Measurements from ENCODE around the gene ALG9. TPM values are rescaled to one million over a fixed set of nuclear protein-coding genes. Genes with fewer than 3 reads are reported as not detected.

The ALG9 gene
- total RNA-seq, 4 donors from 2014 or later, result 10.3 to 22.5 (median 14.9) TPM

- intact Hi-C loops (cut with DNase I; ENCODE audit: low total_unique reads) (loop anchor here (5.0 kb wide), 1 partner anchor 49 kb away; no protein-coding TSS in a partner anchor), in situ Hi-C loops (cut with MboI; ENCODE audit: low sequenced_read_pairs in 4 of 4) (no loop called here)
- no peak overlapping the region for H3K4me3 ChIP-seq
- no peaks in the 10 kb centered on the region for H3K27me3 ChIP-seq
- H3K36me3 ChIP-seq, result peaks cover 0 to 4% of the 10 kb centered on the region in 2 donors
- H3K9me3 ChIP-seq, result no peaks in the 10 kb centered on the region
- H3K4me1 ChIP-seq, result peaks cover 42 to 61% of the 10 kb centered on the region in 2 donors
- TF ChIP-seq CTCF (IDR thresholded peaks at IDR 0.05 in 4 of 5, conservative IDR thresholded peaks at IDR 0.05 in 1 of 5), result no peak
- H3K27ac ChIP-seq, result peak overlapping the region; percentile 69 to 81 (median 76)
- DNase-seq (no peak), ATAC-seq (peak; percentile 42 to 48)
Measured at GRCh38 chr11:111836721-111837120, 34.7 kb downstream of the ALG9 start.

- peak in 1 of 2 donors; percentile 31 for ATAC-seq
- Histone ChIP-seq H3K27me3 (no peaks in the 10 kb centered on the region), H3K4me1 (peaks cover 37 to 57% of the 10 kb centered on the region in 2 donors), H3K9me3 (no peaks in the 10 kb centered on the region), H3K36me3 (peaks cover 0 to 4% of the 10 kb centered on the region in 2 donors), H3K4me3 (no peak overlapping the region), H3K27ac (peak overlapping the region; percentile 69 to 81 (median 76))
- in situ Hi-C loops (cut with MboI; ENCODE audit: low sequenced_read_pairs in 4 of 4) (no loop called here), intact Hi-C loops (cut with DNase I; ENCODE audit: low total_unique reads) (loop anchor here (5.0 kb wide), 1 partner anchor 49 kb away; no protein-coding TSS in a partner anchor)
- TF ChIP-seq CTCF (IDR thresholded peaks at IDR 0.05 in 4 of 5, conservative IDR thresholded peaks at IDR 0.05 in 1 of 5), result no peak
- no peak for TF ChIP-seq POLR2A (IDR thresholded peaks at IDR 0.05)
- DNase-seq, result no peak
Measured at GRCh38 chr11:111836162-111836561, 35.2 kb downstream of the ALG9 start.

GRCh38 chr11:111835665-111836064 lies 35.7 kb downstream of the ALG9 start:
- H3K27me3 ChIP-seq, result no peaks in the 10 kb centered on the region
- ATAC-seq (no peak), DNase-seq (no peak)
- H3K9me3 ChIP-seq, result no peaks in the 10 kb centered on the region
- TF ChIP-seq CTCF (IDR thresholded peaks at IDR 0.05 in 4 of 5, conservative IDR thresholded peaks at IDR 0.05 in 1 of 5) (no peak), POLR2A (IDR thresholded peaks at IDR 0.05) (no peak)
- in situ Hi-C loops (cut with MboI; ENCODE audit: low sequenced_read_pairs in 4 of 4) (no loop called here), intact Hi-C loops (cut with DNase I; ENCODE audit: low total_unique reads) (loop anchor here (5.0 kb wide), 1 partner anchor 48 kb away; no protein-coding TSS in a partner anchor)
- H3K4me3 ChIP-seq, result no peak overlapping the region
- peak overlapping the region; percentile 69 to 81 (median 76) for H3K27ac ChIP-seq
- H3K36me3 ChIP-seq, result peaks cover 0 to 4% of the 10 kb centered on the region in 2 donors
- peaks cover 34 to 52% of the 10 kb centered on the region in 2 donors for H3K4me1 ChIP-seq

GRCh38 chr11:111834432-111835163 lies 36.8 kb downstream of the ALG9 start:
- DNase-seq (no peak), ATAC-seq (no peak)
- H3K27me3 ChIP-seq, result no peaks in the 10 kb centered on the region
- TF ChIP-seq POLR2A (IDR thresholded peaks at IDR 0.05) (no peak), CTCF (IDR thresholded peaks at IDR 0.05 in 4 of 5, conservative IDR thresholded peaks at IDR 0.05 in 1 of 5) (no peak)
- no peaks in the 10 kb centered on the region for H3K9me3 ChIP-seq
- peaks cover 0 to 4% of the 10 kb centered on the region in 2 donors for H3K36me3 ChIP-seq
- H3K4me3 ChIP-seq, result no peak overlapping the region
- intact Hi-C loops (cut with DNase I; ENCODE audit: low total_unique reads), result loop anchor here (5.0 kb wide), 1 partner anchor 47 kb away; no protein-coding TSS in a partner anchor
- in situ Hi-C loops (cut with MboI; ENCODE audit: low sequenced_read_pairs in 4 of 4), result no loop called here
- peak overlapping the region; percentile 4 to 81 (median 72) for H3K27ac ChIP-seq
- H3K4me1 ChIP-seq, result peaks cover 29 to 42% of the 10 kb centered on the region in 2 donors
